HFFc6 (cell line): ENCODE data around the gene NLRP5. TPM values are rescaled to one million over a fixed set of nuclear protein-coding genes. Genes with fewer than 3 reads are reported as not detected.
"Not testable (repeated sequence)": the region's sequence is repeated elsewhere in the genome, so short reads cannot be mapped to it uniquely, and the experiment has no call there.

Experiments used
- DNase-seq: peaks from one replicate; pipeline ENCODE4 v3.0.0-alpha.2; 2018
- H3K27ac Mint-ChIP-seq: 2 replicates; pipeline ENCODE4 v1.8.0; 2020; ENCODE audit warnings: mild to moderate bottlenecking, mixed read lengths
- H3K27me3 Mint-ChIP-seq: 2 replicates; pipeline ENCODE4 v1.8.0; 2021; ENCODE audit warnings: mild to moderate bottlenecking, moderate library complexity, mixed read lengths; ENCODE audit not compliant: insufficient read depth
- H3K36me3 Mint-ChIP-seq: 2 replicates; pipeline ENCODE4 v1.8.0; 2021; ENCODE audit warnings: low read depth, mixed read lengths
- H3K4me1 Mint-ChIP-seq: 2 replicates; pipeline ENCODE4 v1.8.0; 2020; ENCODE audit warnings: low read depth, mixed read lengths
- H3K4me3 Mint-ChIP-seq: 2 replicates; pipeline ENCODE4 v1.8.0; 2020; ENCODE audit warnings: mild to moderate bottlenecking, moderate library complexity, mixed read lengths
- H3K9me3 Mint-ChIP-seq: 2 replicates; pipeline ENCODE4 v1.8.0; 2020; ENCODE audit warnings: mild to moderate bottlenecking, mixed read lengths
- long read RNA-seq: library from polyadenylated mRNA; unstranded; transcript quantifications from one replicate; pipeline ENCODE4 v2.0.0, GENCODE V29; 2019
- total RNA-seq, 6 experiments: library from RNA; stranded (reverse); fragmentation: NEBNext Ultra II Directional; extraction: Animal tissue kit (Norgen Biotek cat#: 25700); gene quantifications; 2 replicates in 1 of 6; 3 replicates in 5 of 6; pipeline ENCODE4 v1.2.3, GENCODE V29; 2021
- TF ChIP-seq, protein P1 (sequence below): fragments of 200-600 bp; sonication (generic); IDR thresholded peaks from 2 replicates; pipeline ENCODE4 v1.5.0; 2021; ENCODE audit warnings: antibody characterized with exemption, mild to moderate bottlenecking

The NLRP5 gene
- not detected for total RNA-seq
- long read RNA-seq = 0 reads

- Mint-ChIP-seq H3K27ac (no peak within 1 kb of the TSS), H3K4me3 (no peak within 1 kb of the TSS), H3K9me3 (peaks cover 50% of the 10 kb centered on the region), H3K4me1 (no peaks in the 10 kb centered on the region), H3K27me3 (peaks cover 1% of the 10 kb centered on the region; the same call in 1 of the 2 replicates), H3K36me3 (no peaks in the 10 kb centered on the region)
- TF ChIP-seq, protein P1, sequence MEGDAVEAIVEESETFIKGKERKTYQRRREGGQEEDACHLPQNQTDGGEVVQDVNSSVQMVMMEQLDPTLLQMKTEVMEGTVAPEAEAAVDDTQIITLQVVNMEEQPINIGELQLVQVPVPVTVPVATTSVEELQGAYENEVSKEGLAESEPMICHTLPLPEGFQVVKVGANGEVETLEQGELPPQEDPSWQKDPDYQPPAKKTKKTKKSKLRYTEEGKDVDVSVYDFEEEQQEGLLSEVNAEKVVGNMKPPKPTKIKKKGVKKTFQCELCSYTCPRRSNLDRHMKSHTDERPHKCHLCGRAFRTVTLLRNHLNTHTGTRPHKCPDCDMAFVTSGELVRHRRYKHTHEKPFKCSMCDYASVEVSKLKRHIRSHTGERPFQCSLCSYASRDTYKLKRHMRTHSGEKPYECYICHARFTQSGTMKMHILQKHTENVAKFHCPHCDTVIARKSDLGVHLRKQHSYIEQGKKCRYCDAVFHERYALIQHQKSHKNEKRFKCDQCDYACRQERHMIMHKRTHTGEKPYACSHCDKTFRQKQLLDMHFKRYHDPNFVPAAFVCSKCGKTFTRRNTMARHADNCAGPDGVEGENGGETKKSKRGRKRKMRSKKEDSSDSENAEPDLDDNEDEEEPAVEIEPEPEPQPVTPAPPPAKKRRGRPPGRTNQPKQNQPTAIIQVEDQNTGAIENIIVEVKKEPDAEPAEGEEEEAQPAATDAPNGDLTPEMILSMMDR = no peak
- no peak for DNase-seq
Measured at GRCh38 chr19:55986487-55986886, at the start of gene NLRP5. Gene NLRP5, plus strand, starts transcription at chr19:55986775.

GRCh38 chr19:55939206-55939605 is 47.4 kb upstream of the NLRP5 start:
- Mint-ChIP-seq H3K4me3 (no peak overlapping the region), H3K4me1 (no peaks in the 10 kb centered on the region), H3K27ac (no peak overlapping the region), H3K27me3 (no peaks in the 10 kb centered on the region), H3K36me3 (0 out of 2 replicates have a peak, but pooled peaks cover 6% of the 10 kb centered on the region), H3K9me3 (peaks cover 62% of the 10 kb centered on the region)
- TF ChIP-seq, protein P1 = no peak
- DNase-seq = no peak

DNA sequence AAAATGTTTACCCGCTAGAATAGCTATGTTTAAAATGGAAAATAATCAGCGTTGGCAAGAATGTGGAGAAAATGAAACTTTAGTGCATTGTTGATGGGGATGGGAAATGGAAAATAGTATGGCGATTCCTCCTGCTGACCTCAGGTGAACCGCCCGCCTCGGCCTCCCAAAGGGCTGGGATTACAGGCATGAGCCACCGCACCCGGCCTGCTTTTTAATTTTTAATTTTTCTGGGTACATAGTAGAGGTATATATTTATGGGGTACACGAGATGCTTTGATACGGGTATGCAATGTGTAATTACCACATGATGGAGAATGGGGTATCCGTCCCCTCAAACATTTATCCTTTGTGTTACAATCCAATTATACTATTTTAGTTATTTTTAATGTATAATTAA is 46.3 kb upstream of the NLRP5 start:
- Mint-ChIP-seq H3K4me3 (no peak overlapping the region), H3K27me3 (no peaks in the 10 kb centered on the region), H3K27ac (no peak overlapping the region), H3K4me1 (no peaks in the 10 kb centered on the region), H3K9me3 (peaks cover 60% of the 10 kb centered on the region), H3K36me3 (no peaks in the 10 kb centered on the region)
- TF ChIP-seq, protein P1 = no peak
- DNase-seq = no peak

DNA sequence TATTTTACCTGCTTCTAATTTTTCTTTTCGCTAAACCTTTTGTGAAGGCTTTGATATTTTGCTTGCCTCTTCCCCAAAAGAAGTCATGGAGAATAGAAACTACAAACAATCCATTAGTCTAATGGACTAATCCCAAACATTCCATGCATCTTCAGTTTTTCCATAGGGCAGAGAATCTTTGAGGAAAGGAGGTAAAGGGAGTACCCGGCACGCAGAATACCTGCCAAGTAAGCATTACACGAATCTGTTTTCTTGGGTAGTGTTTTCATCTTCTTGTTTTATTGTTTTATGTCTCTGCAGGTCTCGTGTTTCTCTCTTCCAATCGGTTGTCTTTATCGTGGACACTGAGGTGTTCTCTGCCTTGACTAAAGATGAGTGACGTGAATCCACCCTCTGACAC is 39.0 kb upstream of the NLRP5 start, which contains the start of gene NLRP8:
TSS of gene NLRP8 (plus strand) at position 301 of the 400 bp plus-strand sequence.
- Mint-ChIP-seq H3K27me3 (no peaks in the 10 kb centered on the region), H3K4me1 (no peaks in the 10 kb centered on the region), H3K9me3 (peaks cover 65% of the 10 kb centered on the region), H3K27ac (no peak within 1 kb of the TSS), H3K4me3 (no peak within 1 kb of the TSS), H3K36me3 (no peaks in the 10 kb centered on the region; the same call in 1 of the 2 replicates)
- DNase-seq = no peak
- TF ChIP-seq, protein P1 = no peak

DNA sequence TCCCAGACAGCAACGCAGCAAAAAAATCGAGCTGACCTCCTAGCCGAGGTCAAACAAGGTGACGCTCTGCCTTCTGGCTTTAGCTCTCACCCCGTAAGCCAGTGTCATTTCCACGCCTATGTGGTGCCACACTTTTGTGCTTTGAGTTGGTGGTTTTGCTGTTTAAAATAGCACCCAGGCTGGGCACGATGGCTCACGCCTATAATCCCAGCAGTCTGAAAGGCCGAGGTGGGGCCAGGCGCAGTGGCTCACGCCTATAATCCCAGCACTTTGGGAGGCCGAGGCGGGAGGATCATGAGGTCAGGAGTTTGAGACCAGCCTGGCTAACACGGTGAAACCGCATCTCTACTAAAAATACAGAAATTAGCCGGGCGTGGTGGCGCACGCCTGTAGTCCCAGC is 36.0 kb upstream of the NLRP5 start:
- not testable (repeated sequence) for H3K4me1 Mint-ChIP-seq, H3K36me3 Mint-ChIP-seq, DNase-seq, H3K27me3 Mint-ChIP-seq, H3K27ac Mint-ChIP-seq, H3K4me3 Mint-ChIP-seq
- H3K9me3 Mint-ChIP-seq = peaks cover 62% of the 10 kb centered on the region

GRCh38 chr19:55956431-55956830 is 30.1 kb upstream of the NLRP5 start:
- H3K36me3 Mint-ChIP-seq = no peaks in the 10 kb centered on the region
- no peaks in the 10 kb centered on the region for H3K4me1 Mint-ChIP-seq
- TF ChIP-seq, protein P1 = no peak
- H3K27ac Mint-ChIP-seq = no peak overlapping the region
- no peaks in the 10 kb centered on the region; the same call in 1 of the 2 replicates for H3K27me3 Mint-ChIP-seq
- H3K9me3 Mint-ChIP-seq = peaks cover 44% of the 10 kb centered on the region
- no peak for DNase-seq
- H3K4me3 Mint-ChIP-seq = no peak overlapping the region
